HAP-1 (cell line): ENCODE data around the gene AGGF1.
"Not testable (repeated sequence)": the region's sequence is repeated elsewhere in the genome, so short reads cannot be mapped to it uniquely, and the experiment has no call there.

ENCODE experiments used
- DNase-seq, 2 experiments: peaks; one replicate each; pipeline ENCODE4 v3.0.0-alpha.2; 2016 to 2020; ENCODE audit warnings: low spot score in 2 of 2
- H3K27me3 ChIP-seq: fragments of 250-450 bp; sonication (Bioruptor Pico); 2 replicates; pipeline ENCODE4 v1.5.1; 2020; ENCODE audit warnings: low read depth, mild to moderate bottlenecking, moderate library complexity
- H3K36me3 ChIP-seq: fragments of 250-450 bp; sonication (Bioruptor Pico); replicated peaks from 2 replicates; pipeline ENCODE4 v1.5.1; 2020; ENCODE audit warnings: mild to moderate bottlenecking
- H3K4me1 ChIP-seq: fragments of 250-450 bp; sonication (Bioruptor Pico); 2 replicates; pipeline ENCODE4 v1.5.1; 2020; ENCODE audit warnings: mild to moderate bottlenecking
- H3K4me3 ChIP-seq: fragments of 250-450 bp; sonication (Bioruptor Pico); 2 replicates; pipeline ENCODE4 v1.5.1; 2020; ENCODE audit warnings: mild to moderate bottlenecking, moderate library complexity
- H3K9me3 ChIP-seq: fragments of 250-450 bp; sonication (Bioruptor Pico); 2 replicates; pipeline ENCODE4 v1.5.1; 2020; ENCODE audit warnings: mild to moderate bottlenecking, moderate library complexity
- in situ Hi-C: fragments of 300-500 bp; cut with MboI; formaldehyde crosslinking; loops from 3 replicates; pipeline ENCODE4 v1.14.3; 2020; ENCODE audit warnings: low sequenced_read_pairs, inconsistent platforms, mixed read lengths

Gene AGGF1

GRCh38 chr5:77033338-77033737, 3.1 kb downstream of the AGGF1 start:
- DNase-seq: no peak
- peaks cover 19% of the 10 kb centered on the region for H3K36me3 ChIP-seq
- in situ Hi-C loops: no loop called here

GRCh38 chr5:77035950-77036349, 5.7 kb downstream of the AGGF1 start:
- Histone ChIP-seq H3K27me3 (no peaks in the 10 kb centered on the region), H3K36me3 (peaks cover 26% of the 10 kb centered on the region), H3K4me3 (no peak overlapping the region), H3K4me1 (peaks cover 12% of the 10 kb centered on the region), H3K9me3 (no peaks in the 10 kb centered on the region)
- in situ Hi-C loops: no loop called here
- DNase-seq: no peak

More at GRCh38 chr5:77033338-77033737, 3.1 kb downstream of the AGGF1 start:
- H3K9me3 ChIP-seq: peaks cover 10% of the 10 kb centered on the region
- H3K27me3 ChIP-seq: no peaks in the 10 kb centered on the region
- no peak overlapping the region for H3K4me3 ChIP-seq
- H3K4me1 ChIP-seq: peaks cover 14% of the 10 kb centered on the region

GRCh38 chr5:77046416-77047073, 16.3 kb downstream of the AGGF1 start:
- Histone ChIP-seq H3K9me3 (no peaks in the 10 kb centered on the region), H3K4me3 (no peak overlapping the region), H3K36me3 (peaks cover 9% of the 10 kb centered on the region), H3K4me1 (no peaks in the 10 kb centered on the region), H3K27me3 (no peaks in the 10 kb centered on the region)
- DNase-seq: no peak
- in situ Hi-C loops: no loop called here

- Histone ChIP-seq H3K36me3 (peaks cover 36% of the 10 kb centered on the region), H3K4me1 (peaks cover 3% of the 10 kb centered on the region)
- no peak for DNase-seq
These were observed 33.8 kb downstream of the AGGF1 start for GRCh38 chr5:77064040-77064439.

DNA sequence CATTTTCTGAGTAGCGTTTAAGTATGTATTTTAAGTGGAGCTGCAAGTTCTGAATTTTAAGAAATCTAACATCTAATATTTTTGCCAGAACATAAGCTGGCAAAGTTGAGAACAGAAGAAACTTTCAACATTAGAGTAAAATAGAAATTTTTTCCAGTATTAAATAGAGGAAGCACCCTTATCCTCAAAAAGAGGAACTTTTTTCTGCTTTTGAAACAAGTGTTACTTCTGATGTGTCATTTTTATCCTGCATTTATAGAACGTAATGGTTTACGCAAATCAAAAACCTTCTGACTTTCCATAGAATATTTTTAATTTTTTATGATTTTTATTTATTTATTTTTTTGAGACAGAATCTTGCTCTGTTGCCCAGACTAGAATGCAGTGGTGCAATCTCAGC, 35.1 kb downstream of the AGGF1 start:
- no peaks in the 10 kb centered on the region for H3K27me3 ChIP-seq
- in situ Hi-C loops: no loop called here
- no peak overlapping the region for H3K4me3 ChIP-seq
- DNase-seq: no peak
- H3K4me1 ChIP-seq: peaks cover 3% of the 10 kb centered on the region
- peaks cover 24% of the 10 kb centered on the region for H3K36me3 ChIP-seq
- no peaks in the 10 kb centered on the region for H3K9me3 ChIP-seq

More at GRCh38 chr5:77064040-77064439, 33.8 kb downstream of the AGGF1 start:
- in situ Hi-C loops: no loop called here
- H3K27me3 ChIP-seq: no peaks in the 10 kb centered on the region
- H3K4me3 ChIP-seq: no peak overlapping the region
- no peaks in the 10 kb centered on the region for H3K9me3 ChIP-seq

- in situ Hi-C loops: no loop called here
- Histone ChIP-seq H3K9me3 (no peaks in the 10 kb centered on the region), H3K4me3 (no peak overlapping the region), H3K36me3 (peaks cover 18% of the 10 kb centered on the region), H3K4me1 (peaks cover 3% of the 10 kb centered on the region), H3K27me3 (no peaks in the 10 kb centered on the region)
- no peak for DNase-seq
These were observed 36.0 kb downstream of the AGGF1 start for GRCh38 chr5:77066184-77066583.

DNA sequence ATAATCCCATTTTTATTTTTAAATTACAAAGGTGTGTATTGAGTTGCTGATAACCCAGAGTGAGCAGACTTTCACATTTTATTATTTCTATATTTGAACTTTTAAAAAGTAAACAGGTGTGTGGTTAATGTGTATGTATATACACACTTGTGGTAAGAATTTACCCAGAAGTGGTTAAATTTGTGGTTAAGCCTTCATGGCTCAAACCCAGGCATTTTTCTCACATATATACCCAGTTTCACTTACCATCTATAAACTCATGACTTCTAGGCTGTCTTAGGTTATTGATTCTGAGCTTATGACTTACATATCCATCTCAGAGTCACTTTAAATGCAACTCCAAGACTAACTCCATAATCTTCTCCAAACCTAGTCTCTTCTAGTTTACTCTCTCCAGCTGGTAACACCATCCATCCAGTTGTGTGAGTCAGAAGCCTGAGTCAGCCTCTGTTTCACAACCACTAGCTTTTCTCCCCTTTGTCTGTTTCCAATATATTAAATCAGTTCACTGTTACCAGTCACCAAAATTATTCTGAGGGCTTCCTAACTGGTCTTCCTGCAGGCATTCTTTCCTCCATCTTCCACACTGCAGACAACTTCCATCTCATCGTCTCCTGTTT, 36.7 kb downstream of the AGGF1 start:
- H3K9me3 ChIP-seq: no peaks in the 10 kb centered on the region
- in situ Hi-C loops: no loop called here
- H3K4me3 ChIP-seq: no peak overlapping the region
- H3K4me1 ChIP-seq: peaks cover 3% of the 10 kb centered on the region
- DNase-seq: no peak
- no peaks in the 10 kb centered on the region for H3K27me3 ChIP-seq
- H3K36me3 ChIP-seq: peaks cover 11% of the 10 kb centered on the region

DNA sequence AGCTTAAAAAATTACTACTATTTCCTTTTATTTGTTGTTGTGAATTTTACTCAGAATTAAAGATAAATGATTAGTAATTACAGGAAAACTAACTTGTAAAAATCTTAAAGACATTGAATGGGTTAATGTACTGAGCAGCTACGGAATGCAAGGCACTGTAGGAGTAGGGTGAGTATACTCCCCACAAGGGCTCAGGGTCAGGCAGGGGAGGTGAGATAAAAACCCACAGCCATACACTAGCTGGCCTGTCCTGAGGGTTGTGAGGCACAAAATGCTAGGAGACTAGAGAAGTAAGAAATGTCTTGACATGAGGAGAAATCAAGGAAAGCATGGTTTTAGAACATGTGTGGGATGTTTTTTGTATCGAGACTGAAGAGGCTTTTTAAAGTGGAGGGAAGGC, 43.5 kb downstream of the AGGF1 start:
- no peak overlapping the region for H3K4me3 ChIP-seq
- peaks cover 4% of the 10 kb centered on the region for H3K4me1 ChIP-seq
- no peaks in the 10 kb centered on the region for H3K9me3 ChIP-seq
- no peak for DNase-seq
- in situ Hi-C loops: no loop called here
- H3K36me3 ChIP-seq: no peaks in the 10 kb centered on the region
- no peaks in the 10 kb centered on the region for H3K27me3 ChIP-seq

GRCh38 chr5:77074745-77075144, 44.5 kb downstream of the AGGF1 start:
- H3K4me1 ChIP-seq: peaks cover 4% of the 10 kb centered on the region
- H3K4me3 ChIP-seq: no peak overlapping the region
- H3K36me3 ChIP-seq: no peaks in the 10 kb centered on the region
- no peaks in the 10 kb centered on the region for H3K27me3 ChIP-seq
- in situ Hi-C loops: no loop called here
- H3K9me3 ChIP-seq: no peaks in the 10 kb centered on the region
- no peak for DNase-seq

DNA sequence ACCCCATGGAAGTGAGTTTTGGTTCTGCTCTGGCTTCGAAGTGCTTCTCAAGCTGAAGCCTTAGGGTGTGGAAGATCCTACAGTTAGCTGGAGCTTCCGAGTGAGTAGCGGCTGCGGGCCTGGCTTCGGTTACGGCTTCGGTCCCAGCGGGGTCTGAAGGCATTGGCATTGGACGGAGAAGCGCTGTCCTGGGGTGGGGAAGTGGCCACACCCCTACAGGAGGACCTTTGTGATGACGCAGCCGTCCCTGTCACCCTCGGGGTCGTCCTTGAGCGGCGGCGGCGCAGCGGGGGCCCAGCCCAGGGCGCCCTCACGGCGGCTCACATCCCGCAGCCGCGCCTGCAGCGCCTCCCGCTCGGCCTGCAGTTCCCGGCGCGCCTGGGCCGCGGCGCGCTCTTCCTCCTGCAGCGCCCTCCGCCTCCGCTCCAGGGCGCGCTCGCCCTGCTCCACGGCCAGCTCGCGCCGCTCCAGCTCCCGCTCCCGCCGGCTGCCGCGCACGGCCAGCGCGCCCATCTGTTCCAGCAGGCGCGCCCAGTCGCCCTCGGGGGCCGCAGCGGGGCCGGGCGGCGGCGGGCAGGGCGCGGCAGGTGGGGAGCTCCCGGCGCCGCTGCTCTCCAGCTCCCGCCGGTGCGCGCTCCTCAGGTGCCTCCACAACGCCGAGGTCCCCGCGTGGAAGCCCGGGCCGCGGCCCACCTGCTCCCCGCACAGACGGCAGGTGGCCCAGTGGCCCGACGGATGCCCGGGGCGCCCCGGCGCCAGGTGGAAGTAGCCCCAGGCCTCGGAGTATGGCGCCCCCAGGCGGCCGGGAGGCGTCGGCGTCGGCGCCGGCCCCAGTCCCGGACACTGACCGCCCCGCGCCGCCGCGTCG, 47.0 kb downstream of the AGGF1 start:
- H3K4me3 ChIP-seq: peak overlapping the region; percentile 24

GRCh38 chr5:77077829-77078176, 47.6 kb downstream of the AGGF1 start:
- peaks cover 4% of the 10 kb centered on the region for H3K4me1 ChIP-seq
- DNase-seq: no peak
- in situ Hi-C loops: no loop called here
- no peaks in the 10 kb centered on the region for H3K9me3 ChIP-seq
- H3K4me3 ChIP-seq: peak overlapping the region; percentile 24
- H3K27me3 ChIP-seq: no peaks in the 10 kb centered on the region
- no peaks in the 10 kb centered on the region for H3K36me3 ChIP-seq

More for the DNA sequence above, 47.0 kb downstream of the AGGF1 start:
- Histone ChIP-seq H3K27me3 (no peaks in the 10 kb centered on the region), H3K9me3 (no peaks in the 10 kb centered on the region), H3K36me3 (no peaks in the 10 kb centered on the region), H3K4me1 (peaks cover 4% of the 10 kb centered on the region)
- in situ Hi-C loops: no loop called here
- peak; percentile 54 to 82 for DNase-seq

- H3K4me3 ChIP-seq, H3K9me3 ChIP-seq, H3K27me3 ChIP-seq, DNase-seq, in situ Hi-C loops, H3K4me1 ChIP-seq, H3K36me3 ChIP-seq: not testable (repeated sequence)
These were observed 50.3 kb downstream of the AGGF1 start for GRCh38 chr5:77080479-77080878.

GRCh38 chr5:77080905-77081304, 50.7 kb downstream of the AGGF1 start:
- no peak for DNase-seq
- H3K36me3 ChIP-seq: no peaks in the 10 kb centered on the region; the same call in 1 of the 2 replicates
- H3K27me3 ChIP-seq: no peaks in the 10 kb centered on the region
- H3K4me1 ChIP-seq: peaks cover 8% of the 10 kb centered on the region
- no peak overlapping the region for H3K4me3 ChIP-seq
- no peaks in the 10 kb centered on the region for H3K9me3 ChIP-seq
- in situ Hi-C loops: no loop called here

GRCh38 chr5:77082280-77082679, 52.1 kb downstream of the AGGF1 start:
- no peaks in the 10 kb centered on the region for H3K27me3 ChIP-seq
- DNase-seq: no peak
- peaks cover 13% of the 10 kb centered on the region for H3K4me1 ChIP-seq
- no peaks in the 10 kb centered on the region for H3K9me3 ChIP-seq
- H3K36me3 ChIP-seq: no peaks in the 10 kb centered on the region; the same call in 1 of the 2 replicates
- in situ Hi-C loops: no loop called here
- no peak overlapping the region for H3K4me3 ChIP-seq
